ENCODE data around the gene DYNC2LI1.

The DYNC2LI1 gene

GRCh38 chr2:43778233-43778632, 4.4 kb downstream of the DYNC2LI1 start:
- H3K4me3 ChIP-seq (ENCODE audit: low read depth, low read length), result no peak overlapping the region
- TF ChIP-seq, protein P1, sequence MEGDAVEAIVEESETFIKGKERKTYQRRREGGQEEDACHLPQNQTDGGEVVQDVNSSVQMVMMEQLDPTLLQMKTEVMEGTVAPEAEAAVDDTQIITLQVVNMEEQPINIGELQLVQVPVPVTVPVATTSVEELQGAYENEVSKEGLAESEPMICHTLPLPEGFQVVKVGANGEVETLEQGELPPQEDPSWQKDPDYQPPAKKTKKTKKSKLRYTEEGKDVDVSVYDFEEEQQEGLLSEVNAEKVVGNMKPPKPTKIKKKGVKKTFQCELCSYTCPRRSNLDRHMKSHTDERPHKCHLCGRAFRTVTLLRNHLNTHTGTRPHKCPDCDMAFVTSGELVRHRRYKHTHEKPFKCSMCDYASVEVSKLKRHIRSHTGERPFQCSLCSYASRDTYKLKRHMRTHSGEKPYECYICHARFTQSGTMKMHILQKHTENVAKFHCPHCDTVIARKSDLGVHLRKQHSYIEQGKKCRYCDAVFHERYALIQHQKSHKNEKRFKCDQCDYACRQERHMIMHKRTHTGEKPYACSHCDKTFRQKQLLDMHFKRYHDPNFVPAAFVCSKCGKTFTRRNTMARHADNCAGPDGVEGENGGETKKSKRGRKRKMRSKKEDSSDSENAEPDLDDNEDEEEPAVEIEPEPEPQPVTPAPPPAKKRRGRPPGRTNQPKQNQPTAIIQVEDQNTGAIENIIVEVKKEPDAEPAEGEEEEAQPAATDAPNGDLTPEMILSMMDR (IDR thresholded peaks at IDR 0.05; ENCODE audit: insufficient read depth, low read depth, low read length, missing control alignments), result no peak
- DNase-seq (ENCODE audit: low read depth), result no peak

- H3K4me3 ChIP-seq (ENCODE audit: low read depth, low read length), result no peak overlapping the region
- DNase-seq (ENCODE audit: low read depth), result no peak
- TF ChIP-seq, protein P1 (IDR thresholded peaks at IDR 0.05; ENCODE audit: insufficient read depth, low read depth, low read length, missing control alignments), result no peak
Measured at GRCh38 chr2:43787895-43788294, 14.1 kb downstream of the DYNC2LI1 start.

GRCh38 chr2:43788646-43789045, 14.8 kb downstream of the DYNC2LI1 start:
- no peak overlapping the region for H3K4me3 ChIP-seq (ENCODE audit: low read depth, low read length)
- TF ChIP-seq, protein P1 (IDR thresholded peaks at IDR 0.05; ENCODE audit: insufficient read depth, low read depth, low read length, missing control alignments), result no peak
- DNase-seq (ENCODE audit: low read depth), result no peak

- no peak overlapping the region for H3K4me3 ChIP-seq (ENCODE audit: low read depth, low read length)
- TF ChIP-seq, protein P1 (IDR thresholded peaks at IDR 0.05; ENCODE audit: insufficient read depth, low read depth, low read length, missing control alignments), result no peak
- DNase-seq (ENCODE audit: low read depth), result no peak
Measured at GRCh38 chr2:43790147-43790546, 16.3 kb downstream of the DYNC2LI1 start.

- DNase-seq (ENCODE audit: low read depth), result no peak
- no peak overlapping the region for H3K4me3 ChIP-seq (ENCODE audit: low read depth, low read length)
- TF ChIP-seq, protein P1 (IDR thresholded peaks at IDR 0.05; ENCODE audit: insufficient read depth, low read depth, low read length, missing control alignments), result no peak
Measured at GRCh38 chr2:43791035-43791765, 17.4 kb downstream of the DYNC2LI1 start.

- TF ChIP-seq, protein P1 (IDR thresholded peaks at IDR 0.05; ENCODE audit: insufficient read depth, low read depth, low read length, missing control alignments), result no peak
- no peak for DNase-seq (ENCODE audit: low read depth)
- no peak overlapping the region for H3K4me3 ChIP-seq (ENCODE audit: low read depth, low read length)
Measured at GRCh38 chr2:43792653-43793052, 18.8 kb downstream of the DYNC2LI1 start.

- no peak overlapping the region for H3K4me3 ChIP-seq (ENCODE audit: low read depth, low read length)
- TF ChIP-seq, protein P1 (IDR thresholded peaks at IDR 0.05; ENCODE audit: insufficient read depth, low read depth, low read length, missing control alignments), result no peak
- DNase-seq (ENCODE audit: low read depth), result no peak
Measured at GRCh38 chr2:43794956-43795355, 21.1 kb downstream of the DYNC2LI1 start.

All from GM12865 (cell line).